HG03575 (cell line): ENCODE measurements around the gene CELA3B.
"Not testable (repeated sequence)": the region's sequence is repeated elsewhere in the genome, so short reads cannot be mapped to it uniquely, and the experiment has no call there.

Experiments used
- ATAC-seq: cut with Tn5 transposase; IDR thresholded peaks from one replicate; pipeline ENCODE4 v1.9.1; 2021; ENCODE audit not compliant: unreplicated experiment, insufficient number of reproducible peaks, low FRiP score; ENCODE audit errors: extremely low read depth

The CELA3B gene

GRCh38 chr1:21942464-21942863, 34.4 kb upstream of the CELA3B start:
- ATAC-seq: no peak

- not testable (repeated sequence) for ATAC-seq
These were observed 33.7 kb upstream of the CELA3B start for GRCh38 chr1:21942959-21943640.

- ATAC-seq: no peak
These were observed 32.1 kb upstream of the CELA3B start for GRCh38 chr1:21944733-21945073.

GRCh38 chr1:21946836-21947587, 29.8 kb upstream of the CELA3B start:
- no peak for ATAC-seq

- no peak for ATAC-seq
These were observed 26.1 kb upstream of the CELA3B start for GRCh38 chr1:21950734-21951133.

GRCh38 chr1:21951226-21951870, 25.5 kb upstream of the CELA3B start:
- no peak for ATAC-seq

- no peak for ATAC-seq
These were observed 23.9 kb upstream of the CELA3B start for GRCh38 chr1:21952786-21953520.

GRCh38 chr1:21955058-21955457, 21.8 kb upstream of the CELA3B start:
- no peak for ATAC-seq

GRCh38 chr1:21955501-21956281, 21.1 kb upstream of the CELA3B start:
- no peak for ATAC-seq

GRCh38 chr1:21956720-21957552, 19.9 kb upstream of the CELA3B start:
- ATAC-seq: no peak

GRCh38 chr1:21961337-21961736, 15.5 kb upstream of the CELA3B start:
- ATAC-seq: no peak

GRCh38 chr1:21961799-21962198, 15.0 kb upstream of the CELA3B start:
- no peak for ATAC-seq

- no peak for ATAC-seq
These were observed 13.2 kb upstream of the CELA3B start for GRCh38 chr1:21963477-21964217.

- ATAC-seq: no peak
These were observed 10.4 kb upstream of the CELA3B start for GRCh38 chr1:21966247-21967000.

- not testable (repeated sequence) for ATAC-seq
These were observed 9.6 kb upstream of the CELA3B start for GRCh38 chr1:21967216-21967615.

- not testable (repeated sequence) for ATAC-seq
These were observed 7.8 kb upstream of the CELA3B start for GRCh38 chr1:21969066-21969465.

GRCh38 chr1:21970523-21970922, 6.3 kb upstream of the CELA3B start:
- not testable (repeated sequence) for ATAC-seq
